ENCODE data around the gene MKNK1.
"Not testable (repeated sequence)": the region's sequence is repeated elsewhere in the genome, so short reads cannot be mapped to it uniquely, and the experiment has no call there.

Gene MKNK1
- 28.0 reads per million, percentile 54 among the genes with 10 or more reads in this experiment for total RNA-seq

DNA sequence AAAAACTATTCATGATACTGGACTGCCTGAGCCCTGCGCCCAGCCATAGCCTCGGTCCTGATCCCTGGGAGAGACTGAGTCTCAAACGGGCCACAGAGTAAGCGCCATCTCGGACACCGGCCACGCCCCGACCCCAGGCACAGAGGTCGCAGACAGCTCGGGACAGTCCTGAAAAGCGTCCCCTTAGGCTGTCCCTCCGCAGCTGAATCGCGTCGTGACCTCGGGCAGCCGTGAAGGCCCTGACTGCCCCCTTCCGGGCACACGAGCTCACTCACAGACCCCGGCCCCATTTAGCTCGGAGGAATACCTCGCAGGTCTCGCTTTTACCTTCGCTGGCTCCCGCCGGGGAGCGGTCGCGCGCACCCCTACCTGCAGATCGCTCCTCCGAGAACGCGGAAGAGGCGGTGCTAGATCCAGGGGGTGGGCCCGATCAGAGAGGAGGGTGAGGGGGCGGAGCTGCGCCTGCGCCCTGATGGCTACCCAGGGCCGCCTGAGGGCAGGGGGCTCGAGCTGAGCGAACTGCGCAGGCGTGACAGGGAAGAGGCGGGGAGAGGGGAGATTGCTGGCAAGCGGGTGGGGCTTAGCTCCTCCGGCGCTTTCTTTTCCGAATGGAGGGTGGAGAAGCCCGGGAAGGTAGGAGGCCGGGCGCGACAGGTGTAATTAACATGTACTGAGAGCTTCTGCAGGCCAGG, at the start of gene MKNK1:
MKNK1 (minus strand) TSS at position 411 of the 692 bp plus-strand sequence. CDS start 20,941 bp downstream, outside the sequence.
- peak; percentile 99 for DNase-seq

DNA sequence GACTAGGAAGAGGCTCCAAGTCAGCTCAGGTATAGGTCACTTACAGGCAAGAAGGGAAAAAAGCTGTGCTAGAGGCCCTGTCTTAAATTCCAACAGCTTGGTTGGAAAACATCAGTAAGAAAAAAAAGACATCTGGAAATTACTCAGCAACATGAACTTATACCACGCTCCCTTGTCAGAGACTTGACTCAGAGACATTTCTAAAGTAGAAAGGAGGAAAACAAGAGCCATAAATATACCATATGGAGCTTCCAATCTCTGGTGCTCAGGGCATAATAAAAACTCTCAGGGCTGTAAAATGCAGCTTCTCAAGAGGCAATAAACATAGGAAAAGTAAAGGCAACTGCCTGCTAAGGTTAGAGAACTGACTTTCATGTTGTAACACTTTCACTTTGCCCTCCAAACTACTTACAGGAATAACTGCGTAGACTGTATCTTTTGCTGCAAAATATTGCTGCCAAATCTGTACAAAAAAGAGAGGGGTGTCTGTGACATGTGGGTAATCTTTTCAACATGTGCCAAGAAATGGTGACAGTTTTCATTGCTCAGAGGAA, 49.4 kb upstream of the MKNK1 start:
- no peak for DNase-seq

- no peak for DNase-seq
These were observed 48.4 kb upstream of the MKNK1 start for GRCh38 chr1:46652321-46653100.

DNA sequence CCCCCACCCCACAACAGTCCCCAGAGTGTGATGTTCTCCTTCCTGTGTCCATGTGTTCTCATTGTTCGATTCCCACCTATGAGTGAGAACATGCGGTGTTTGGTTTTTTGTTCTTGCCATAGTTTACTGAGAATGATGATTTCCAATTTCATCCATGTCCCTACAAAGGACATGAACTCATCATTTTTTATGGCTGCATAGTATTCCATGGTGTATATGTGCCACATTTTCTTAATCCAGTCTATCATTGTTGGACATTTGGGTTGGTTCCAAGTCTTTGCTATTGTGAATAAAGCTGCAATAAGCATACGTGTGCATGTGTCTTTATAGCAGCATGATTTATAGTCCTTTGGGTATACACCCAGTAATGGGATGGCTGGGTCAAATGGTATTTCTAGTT, 47.1 kb upstream of the MKNK1 start:
- not testable (repeated sequence) for DNase-seq

GRCh38 chr1:46650491-46650890, 46.4 kb upstream of the MKNK1 start:
- DNase-seq, result no peak

- DNase-seq, result no peak
These were observed 45.7 kb upstream of the MKNK1 start for GRCh38 chr1:46649764-46650163.

DNA sequence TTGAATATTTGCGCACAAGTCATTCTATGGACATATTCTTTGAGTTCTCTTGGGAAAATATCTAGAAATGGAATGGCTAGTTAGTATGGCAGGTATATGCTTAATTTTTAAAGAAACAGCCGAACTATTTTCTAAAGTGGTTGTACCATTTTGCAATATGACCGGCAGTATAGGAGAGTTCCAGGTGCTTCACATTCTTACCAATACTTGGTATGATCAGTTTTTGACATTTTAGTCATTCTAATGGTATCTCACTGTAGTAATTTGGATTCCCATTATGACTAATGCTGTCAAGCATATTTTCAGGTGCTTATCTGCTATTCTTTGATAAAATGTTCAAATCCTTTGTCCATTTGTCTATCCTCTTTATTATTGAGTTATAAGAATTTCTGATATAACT, 43.5 kb upstream of the MKNK1 start:
- DNase-seq, result no peak

- no peak for DNase-seq
These were observed 42.8 kb upstream of the MKNK1 start for GRCh38 chr1:46646844-46647243.

DNA sequence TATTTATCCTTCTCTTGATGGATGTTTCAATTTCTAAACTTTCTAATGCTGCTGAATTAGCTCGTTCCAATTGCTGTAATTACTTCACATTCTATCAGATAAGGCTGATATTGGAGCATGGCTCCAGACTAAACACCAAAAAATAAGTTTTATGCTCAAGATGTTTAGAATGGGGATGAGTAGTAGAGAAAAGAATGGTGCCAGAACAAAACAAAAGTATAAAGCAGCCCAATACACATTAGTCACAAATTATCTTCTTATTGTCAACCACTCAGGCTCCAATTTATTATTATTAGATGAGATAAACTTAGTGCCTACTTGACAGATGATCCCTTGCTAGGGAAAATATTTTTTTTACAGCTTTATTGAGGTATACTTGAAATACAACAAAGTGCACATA, 42.3 kb upstream of the MKNK1 start:
- no peak for DNase-seq

- DNase-seq, result no peak
These were observed 41.7 kb upstream of the MKNK1 start for GRCh38 chr1:46645815-46646214.

GRCh38 chr1:46643368-46643775, 39.3 kb upstream of the MKNK1 start:
- DNase-seq, result no peak

GRCh38 chr1:46642115-46642680, 38.1 kb upstream of the MKNK1 start:
- DNase-seq, result no peak

- no peak for DNase-seq
These were observed 35.5 kb upstream of the MKNK1 start for GRCh38 chr1:46639547-46639946.

DNA sequence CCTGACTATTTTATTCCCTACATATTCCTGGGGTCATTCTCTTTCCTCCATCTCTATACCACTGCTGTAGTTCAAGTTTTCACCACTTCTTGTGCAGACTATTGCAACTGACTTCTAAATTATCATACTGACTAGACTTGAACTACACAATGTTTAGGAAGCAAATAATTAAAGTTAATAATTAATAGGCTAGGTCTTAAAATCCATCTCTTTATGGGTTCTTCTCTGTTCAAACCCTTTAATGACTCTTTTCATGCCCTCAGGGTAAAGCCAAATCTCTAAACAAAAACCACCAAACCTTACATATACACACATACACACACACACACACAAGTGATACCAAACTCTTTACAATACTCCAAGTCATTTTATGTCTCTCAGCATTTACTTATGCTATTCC, 34.9 kb upstream of the MKNK1 start:
- no peak for DNase-seq

DNA sequence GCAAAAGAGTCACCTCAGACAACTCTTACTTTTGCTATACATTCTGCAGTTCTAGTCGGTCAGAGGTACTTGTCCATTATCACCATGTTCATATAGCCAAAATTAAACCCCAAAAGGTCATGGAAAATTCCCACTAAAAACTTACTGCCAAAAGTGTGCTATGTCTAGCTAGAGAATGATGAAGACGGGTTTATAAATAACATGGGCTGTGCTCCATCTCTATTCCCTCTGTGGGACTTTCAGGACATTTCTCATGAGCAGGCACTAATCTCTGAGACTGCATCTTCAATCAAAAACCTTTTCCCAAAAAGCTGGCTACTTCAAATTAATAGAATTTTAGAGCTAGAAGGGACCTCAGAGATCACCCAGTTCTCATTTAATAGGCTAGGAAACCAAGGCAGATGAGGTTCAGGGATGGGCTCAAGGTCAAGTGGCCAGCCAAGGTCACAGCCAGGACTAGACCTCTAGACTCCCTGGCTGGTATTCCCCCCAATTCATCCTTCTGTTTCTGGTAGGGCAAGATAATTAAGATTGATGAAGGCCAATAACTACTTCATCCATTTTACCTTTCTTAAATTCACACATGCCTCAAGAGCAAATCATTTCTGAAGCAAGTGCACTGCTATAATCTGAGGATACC, 33.5 kb upstream of the MKNK1 start:
- no peak for DNase-seq

DNA sequence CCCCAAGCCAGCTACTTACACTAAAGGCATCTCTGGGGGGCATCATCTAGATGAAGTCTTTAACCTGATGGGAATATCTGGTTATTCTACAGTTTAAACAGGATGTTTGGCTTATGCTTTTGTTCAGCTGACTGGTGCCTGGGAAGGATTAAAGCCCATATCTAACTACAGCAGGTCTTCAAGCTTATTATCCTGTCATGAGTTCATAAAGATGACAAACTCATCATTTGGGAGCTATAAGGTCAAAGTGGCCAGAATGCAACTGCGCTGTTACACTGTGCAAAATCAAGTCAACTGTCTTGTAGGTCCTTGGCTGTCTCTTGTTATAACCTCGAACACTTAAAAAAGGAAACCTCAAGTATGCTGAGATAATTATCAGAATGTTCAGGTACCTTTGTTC, 31.1 kb upstream of the MKNK1 start:
- DNase-seq, result no peak

DNA sequence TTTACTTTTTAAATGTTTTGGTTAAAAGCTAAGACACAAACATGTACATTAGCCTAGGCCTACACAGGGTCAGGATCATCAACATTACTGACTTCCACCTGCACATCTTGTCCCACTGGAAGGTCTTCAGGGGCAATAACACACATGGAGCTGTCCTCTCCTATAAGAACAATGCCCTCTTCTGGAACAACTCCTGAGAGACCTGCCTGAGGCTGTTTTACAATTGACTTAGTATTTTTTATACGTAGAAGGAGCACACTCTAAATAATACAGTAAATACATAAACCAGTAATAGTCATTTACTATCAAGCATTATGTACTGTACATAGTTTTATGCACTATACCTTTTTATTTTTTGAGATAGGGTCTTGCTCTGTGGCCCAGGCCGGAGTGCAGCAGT, 26.7 kb upstream of the MKNK1 start:
- no peak for DNase-seq

- no peak for DNase-seq
These were observed 19.9 kb upstream of the MKNK1 start for GRCh38 chr1:46623743-46624644.

DNA sequence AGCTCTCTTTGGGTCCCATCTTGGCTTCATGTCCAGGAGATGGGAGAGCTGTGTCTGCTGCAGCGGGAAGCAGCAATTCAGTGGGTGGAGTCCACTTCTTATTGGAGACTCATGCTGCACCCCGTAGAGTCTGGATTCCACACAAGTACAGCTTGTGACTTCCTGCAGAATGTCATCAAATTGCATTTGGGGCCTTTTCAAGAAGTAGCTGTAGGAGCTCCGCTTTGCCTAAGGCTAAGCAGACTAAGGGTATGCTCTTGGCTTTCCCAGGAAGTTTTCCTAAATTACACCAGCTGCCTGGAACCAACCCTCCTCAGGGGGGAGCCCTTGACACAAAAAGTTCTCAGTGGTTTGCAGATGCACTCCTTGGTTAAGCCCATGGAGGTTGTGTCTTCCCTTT, 18.3 kb upstream of the MKNK1 start:
- no peak for DNase-seq

DNA sequence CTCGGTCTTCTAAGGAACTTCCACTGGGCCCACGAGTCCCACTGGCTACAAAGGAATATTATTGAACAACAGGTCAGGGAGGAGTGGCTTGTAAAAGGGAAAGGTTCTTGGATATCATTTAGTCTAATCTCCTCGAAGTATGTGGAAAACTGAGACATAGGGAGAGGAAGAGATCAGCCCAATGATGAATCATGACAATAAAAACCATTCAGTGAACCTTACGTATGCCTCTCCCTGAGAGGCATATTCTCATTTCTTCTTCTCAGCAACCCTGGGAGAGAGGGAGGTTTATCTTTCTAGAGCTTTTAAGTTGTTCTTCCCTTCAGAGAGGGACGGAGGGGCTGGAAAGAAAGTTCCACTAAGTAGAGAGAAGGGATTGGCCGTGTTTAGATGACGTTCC, 17.9 kb upstream of the MKNK1 start:
- no peak for DNase-seq

DNA sequence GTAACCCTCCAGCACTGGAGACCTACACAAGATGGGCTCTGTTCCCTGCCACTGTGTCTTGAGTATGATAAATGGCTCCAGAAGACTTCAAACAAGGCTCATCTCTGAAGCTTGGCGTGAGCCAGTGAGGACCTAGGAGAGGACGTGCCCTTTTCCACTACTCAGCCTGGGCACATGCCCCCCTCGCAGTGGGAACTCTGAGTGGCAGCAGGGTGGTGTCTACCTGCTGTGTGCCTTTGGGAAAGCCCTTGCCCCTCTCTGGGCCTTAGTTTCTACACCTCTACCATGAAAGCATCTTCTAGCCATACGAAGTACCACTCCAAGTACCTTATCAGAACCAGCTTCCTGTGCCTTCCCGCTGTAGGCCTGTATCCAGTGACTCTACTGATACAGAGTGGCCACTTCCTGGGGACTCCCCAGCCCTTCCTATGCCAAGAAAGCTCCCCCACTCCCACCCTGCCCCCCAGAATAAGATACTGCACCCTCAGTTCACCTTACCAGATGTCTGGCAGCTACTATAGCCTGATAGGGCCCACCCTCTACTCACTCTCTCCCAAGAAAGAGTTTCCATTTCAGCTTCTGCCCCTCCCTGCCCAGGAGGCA, 15.7 kb upstream of the MKNK1 start:
- no peak for DNase-seq

Data from effector CD4-positive, alpha-beta T cell (primary cell).